GM21447 (cell line): Measurements from ENCODE around the gene MEIOB.
"Not testable (repeated sequence)": the region's sequence is repeated elsewhere in the genome, so short reads cannot be mapped to it uniquely, and the experiment has no call there.

ENCODE experiments used
- ATAC-seq: cut with Tn5 transposase; IDR thresholded peaks from one replicate; pipeline ENCODE4 v1.9.1; 2021; ENCODE audit not compliant: unreplicated experiment

MEIOB gene

DNA sequence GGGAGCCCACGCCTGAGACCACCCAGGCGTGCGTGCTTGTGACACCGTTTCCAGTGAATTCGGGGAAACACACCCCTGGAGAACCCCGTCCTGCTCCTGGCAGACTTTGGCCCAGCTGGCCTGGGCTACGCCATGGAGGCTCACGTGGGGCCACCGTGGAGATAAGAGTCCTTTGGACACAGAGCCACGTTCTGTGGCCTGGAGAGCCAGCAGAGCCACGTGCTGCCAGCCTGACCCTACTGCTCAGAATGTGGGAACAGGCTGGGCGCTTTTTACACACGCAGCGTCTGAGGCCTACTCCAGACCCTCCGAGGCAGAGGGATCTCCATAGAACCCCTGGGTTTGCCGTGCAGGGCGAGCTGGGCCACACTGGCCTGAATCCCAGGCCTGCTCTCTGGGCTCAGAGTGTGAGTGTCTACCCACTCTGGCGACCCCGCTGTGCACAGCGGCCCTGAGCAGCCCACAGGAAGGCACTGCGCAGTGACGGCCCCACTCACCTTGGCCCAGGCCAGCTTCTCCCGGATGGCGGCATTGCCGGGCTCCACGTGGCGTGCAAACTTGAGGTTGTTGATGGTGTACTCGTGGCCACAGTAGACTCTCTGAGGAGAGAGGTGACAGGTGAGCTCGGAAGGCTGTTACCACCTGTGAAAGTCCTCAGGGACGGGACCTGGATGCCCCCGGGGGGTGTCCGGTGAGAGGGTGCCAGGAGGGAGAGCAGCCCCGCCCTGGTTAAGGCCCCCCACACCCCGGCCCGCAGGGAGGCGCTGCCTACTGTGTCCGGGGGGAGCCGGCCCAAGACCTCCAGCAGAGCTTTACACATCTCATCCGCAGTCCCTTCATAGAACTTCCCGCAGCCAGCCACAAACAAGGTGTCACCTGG lies 55.3 kb downstream of the MEIOB start:
- no peak for ATAC-seq

DNA sequence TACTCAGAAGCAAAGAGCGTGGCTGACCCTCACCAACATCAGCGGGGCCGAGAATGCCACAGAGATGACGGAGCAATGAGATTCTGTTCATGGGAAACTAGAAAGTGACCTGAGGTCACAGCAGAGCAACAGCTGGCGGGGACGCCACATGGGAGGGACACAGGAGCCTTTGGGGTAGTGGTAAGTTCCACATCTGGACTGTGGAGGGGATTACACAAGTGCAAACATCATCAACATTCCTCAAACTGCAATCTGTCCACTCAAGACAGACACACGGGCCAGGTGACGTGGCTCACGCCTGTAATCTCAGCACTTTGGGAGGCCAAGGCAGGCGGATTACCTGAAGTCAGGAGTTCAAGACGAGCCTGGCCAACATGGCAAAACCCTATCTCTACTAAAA lies 56.5 kb downstream of the MEIOB start:
- no peak for ATAC-seq

DNA sequence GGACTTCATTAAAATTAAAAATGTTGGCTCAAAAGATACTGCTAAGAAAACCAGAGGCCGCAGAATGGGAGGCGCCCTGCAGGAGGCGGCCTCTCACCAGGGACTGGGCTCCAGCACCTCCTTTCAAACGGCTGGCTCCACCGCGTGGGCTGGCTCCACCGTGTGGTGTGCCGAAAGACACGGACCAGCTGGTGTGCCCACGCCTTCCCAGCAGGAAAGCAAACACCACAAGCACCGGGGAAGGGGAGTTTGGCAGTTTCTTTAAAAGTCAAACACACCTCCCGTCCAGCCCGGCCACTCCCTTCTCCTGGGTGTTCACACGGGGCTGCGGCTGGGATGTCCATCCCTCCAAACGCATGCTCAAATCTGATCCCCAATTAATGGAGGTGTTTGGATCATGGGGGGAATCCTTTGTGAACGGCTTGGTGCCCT lies 59.2 kb downstream of the MEIOB start:
- ATAC-seq, result no peak

DNA sequence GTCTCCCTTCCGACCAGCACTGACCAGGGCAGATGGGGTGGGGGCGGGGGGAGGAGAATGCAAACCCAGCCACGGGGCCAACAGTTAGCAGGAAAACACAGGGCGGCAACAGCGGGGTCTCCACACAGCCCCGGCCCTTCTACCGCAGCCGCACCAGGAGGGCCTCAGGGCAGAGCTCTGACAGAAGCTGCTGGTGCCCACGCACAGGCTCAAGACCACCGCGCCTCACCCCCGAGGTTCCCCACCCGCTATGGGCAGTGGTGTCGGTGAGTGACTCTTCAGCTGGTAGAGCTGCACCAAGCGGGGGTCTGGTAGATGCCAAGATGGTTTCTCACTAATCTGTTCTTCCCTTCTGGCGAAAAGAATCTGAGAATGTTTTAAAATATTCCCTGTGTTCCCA lies 61.4 kb downstream of the MEIOB start:
- ATAC-seq, result no peak

DNA sequence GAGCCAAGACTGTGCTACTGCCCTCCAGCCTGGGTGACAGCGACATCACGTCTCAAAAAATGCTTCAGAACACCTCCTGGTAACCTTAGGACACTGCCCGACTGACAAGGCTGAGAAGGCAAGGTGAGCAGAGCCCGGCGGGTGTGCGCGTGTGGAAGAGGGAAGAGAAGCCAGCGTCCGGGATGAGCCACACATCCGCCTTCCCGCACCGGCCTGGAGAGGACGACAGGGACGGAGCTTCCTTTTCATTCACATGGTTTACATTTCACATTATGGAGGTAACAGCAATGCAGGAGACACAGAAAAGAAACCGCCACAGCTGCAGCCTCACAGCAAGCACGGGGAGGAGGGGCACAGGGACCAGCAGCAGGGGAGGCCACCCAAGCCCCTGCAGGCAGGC lies 61.9 kb downstream of the MEIOB start:
- no peak for ATAC-seq

DNA sequence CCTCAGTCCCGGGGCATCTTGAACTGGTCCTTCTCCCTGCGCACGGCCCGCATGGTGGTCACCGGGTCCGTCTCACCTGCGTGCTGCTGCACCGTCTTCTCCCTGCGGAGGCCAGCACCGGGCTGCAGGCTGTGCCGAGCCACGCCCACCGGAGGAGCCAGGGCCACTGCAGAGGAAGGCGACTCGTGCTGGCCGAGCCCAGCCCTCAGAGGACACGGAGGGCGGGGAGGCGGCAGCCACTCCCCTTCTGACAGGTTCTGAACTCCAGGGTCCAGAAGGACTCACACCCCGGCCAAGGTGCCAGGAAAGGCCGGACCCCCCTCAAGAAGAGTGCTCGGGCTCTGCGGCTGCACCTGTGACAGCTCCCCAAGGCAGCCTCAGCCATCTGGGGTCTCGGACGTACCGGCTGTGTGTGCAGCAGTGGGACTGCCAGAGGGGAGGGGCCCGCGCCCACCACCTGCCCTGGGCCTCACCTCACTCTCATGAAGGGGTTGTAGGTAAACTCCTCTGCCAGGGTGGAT lies 62.6 kb downstream of the MEIOB start:
- no peak for ATAC-seq

DNA sequence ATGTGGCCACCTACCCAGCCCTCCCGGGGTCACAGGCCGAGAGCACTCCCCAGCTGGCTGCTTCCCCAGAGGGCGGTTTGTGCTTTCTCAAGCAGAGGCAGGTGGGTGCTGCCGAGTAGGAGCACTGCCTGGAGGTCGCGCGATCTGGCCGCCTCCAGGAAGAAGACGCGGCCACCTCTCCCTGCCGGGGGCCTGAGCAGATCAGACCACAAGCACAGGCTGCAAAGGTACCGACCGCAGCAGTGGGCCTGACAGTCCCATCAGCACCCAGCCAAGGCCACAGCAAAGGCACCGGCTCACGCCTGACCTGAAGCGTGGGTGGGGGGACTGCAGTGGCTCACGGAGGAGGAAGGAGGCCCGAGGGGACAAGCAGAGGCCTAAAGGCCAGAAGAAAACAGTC lies 63.3 kb downstream of the MEIOB start:
- ATAC-seq, result no peak

DNA sequence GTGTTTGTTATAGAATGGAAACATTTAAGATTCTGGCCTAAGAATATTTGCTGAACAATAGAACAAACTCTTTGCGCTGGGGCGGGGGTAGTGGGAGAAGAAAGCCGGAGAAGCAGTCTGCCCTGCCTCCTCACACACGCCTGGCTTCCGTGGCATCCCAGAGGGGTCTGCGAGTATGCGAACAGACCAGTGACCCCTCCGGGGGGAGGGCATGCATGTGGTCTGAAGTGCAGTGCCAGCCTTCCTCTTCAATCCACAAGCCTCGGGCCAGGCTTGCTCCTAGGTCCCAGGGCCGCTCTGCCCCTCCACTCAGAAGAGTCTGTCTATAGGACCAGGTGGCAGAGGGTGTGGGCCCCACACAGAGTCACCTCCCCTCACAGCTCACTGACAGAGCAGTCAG lies 64.3 kb downstream of the MEIOB start:
- no peak for ATAC-seq

DNA sequence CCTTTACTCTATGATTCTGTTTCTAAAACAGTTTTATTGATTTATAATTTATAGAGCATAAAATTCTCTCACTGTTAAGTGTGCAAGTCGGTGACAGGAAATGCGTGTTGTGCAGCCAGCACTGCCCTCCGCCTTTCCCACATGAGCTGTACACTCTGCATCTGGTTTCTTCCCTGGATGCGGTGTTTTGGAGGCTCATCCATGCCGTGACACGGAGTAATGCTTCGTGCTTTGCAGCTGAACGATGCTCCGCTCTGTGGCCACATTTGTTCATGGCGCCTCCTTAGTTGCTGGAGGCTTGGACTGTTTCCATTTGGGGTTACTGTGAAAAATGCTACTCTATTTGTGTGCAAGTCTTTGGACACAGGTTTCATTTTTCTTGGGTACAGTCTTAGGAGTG lies 71.3 kb downstream of the MEIOB start:
- no peak for ATAC-seq

DNA sequence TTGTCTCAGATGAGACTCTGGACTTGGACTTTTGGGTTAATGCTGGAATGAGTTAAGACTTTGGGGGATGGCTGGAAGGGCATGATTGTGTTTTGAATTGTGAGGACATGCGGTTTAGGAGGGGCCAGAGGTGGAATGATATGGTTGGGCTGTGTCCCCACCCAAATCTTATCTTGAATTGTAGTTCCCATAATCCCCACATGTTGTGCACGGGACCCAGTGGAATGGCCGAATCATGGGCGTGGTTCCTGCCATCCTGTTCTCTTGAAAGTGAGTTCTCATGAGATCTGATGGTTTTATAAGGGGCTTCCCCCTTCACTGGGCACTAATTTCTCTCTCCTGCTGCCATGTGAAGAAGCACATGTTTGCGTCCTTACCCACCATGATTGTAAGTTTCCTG lies 72.7 kb downstream of the MEIOB start:
- not testable (repeated sequence) for ATAC-seq

DNA sequence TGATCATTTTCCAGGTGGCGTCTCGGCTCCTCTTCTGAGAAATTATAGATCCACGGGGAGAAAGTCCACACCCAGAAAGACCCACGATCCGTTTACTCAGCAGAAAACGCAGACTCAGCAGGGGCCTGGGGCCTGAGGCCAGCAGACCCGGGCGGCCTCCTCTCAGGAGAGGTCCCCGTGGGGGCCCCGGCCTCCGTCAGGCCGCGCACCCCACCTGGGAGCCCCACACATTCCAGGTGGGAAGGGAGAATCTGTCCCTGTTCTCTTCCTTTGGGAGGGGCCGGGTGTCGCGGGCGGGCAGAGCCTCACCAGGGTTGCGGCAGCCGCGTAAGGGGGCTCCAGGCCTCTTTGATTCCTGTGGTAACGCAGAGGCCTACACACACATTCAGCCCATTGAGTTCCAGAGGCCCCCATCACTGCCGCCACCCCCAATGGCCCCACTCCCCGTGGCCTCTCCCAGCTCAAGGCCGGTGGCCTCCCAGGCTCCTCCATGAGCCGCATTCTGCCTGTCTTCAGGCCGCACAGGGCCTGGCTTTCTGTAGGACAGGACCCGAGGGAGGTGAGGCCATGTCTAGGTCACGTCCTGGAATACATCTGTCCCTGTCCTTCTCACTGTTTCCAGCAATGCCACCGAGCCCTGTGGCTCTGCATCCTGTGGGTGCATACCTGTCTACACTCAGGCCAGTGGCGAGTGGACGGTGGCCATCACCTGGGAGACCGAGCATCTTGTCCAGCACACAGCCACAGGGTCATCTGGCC lies 76.9 kb downstream of the MEIOB start:
- no peak for ATAC-seq

DNA sequence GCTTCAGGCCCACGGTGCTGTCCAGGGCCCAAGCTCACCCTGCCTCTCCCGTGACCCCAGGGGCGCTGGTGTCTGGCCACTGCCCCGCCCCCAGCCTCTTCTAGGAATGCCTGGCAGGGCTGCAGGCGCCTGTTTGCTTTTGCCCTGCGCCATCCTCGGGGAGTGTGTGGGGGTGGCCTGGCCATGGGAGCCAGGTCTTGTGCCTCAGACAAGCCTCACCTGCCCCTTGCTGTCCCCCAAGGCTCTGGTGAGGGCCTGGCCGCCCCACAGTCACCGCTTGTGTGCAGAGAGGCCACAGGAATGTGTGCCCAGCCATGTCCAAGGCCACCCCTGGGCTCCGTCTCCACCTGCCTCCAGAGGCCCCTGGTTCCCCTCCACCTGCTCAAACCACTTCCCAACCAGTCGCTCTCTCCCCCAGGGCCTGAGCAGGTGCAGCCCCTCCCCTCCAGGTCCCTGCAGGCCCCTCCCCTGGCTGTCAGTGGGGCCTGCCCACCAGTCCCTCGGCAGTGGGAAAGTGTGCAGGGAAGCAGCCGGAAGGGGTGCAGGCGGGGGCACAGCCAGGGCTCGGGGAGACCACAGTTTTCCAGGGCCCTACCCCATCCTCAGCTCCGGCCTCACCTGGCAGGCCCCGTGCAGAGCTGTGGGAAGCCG lies 77.6 kb downstream of the MEIOB start:
- ATAC-seq, result no peak

DNA sequence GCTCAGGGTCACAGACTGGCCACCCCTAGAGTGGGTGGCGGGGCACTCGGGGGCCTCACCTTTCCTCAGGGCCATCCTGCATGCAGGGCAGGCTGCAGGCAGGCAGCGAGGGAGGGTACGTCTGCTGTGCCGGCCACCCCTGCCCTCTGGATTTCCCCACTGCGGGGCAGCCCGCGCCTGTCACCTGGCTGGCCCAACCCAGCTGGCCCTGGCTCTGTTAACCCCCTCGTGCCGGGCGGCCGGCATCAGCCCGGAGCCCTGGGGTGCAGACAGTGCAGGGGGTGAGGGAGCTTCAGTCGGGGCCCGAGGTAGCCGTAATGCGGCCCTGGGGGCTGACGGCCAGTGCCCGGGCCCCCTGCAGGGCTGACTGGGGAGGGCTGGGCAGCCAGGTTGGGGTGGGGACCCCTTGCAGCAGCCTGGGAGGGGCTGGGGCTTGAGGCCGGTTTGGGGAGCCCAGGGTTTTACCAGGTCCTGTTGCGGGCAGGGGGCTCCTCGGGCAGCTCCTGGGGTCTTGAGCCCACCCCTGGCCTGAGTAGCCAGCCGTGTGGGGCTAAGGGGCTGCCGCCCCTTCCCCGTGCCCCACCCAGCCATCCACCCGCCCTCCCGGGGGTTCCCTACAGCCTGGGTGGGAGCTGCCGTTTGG lies 78.3 kb downstream of the MEIOB start, which contains the start of gene IGFALS:
Gene IGFALS, minus strand, starts transcription at position 128 of the 643 bp plus-strand sequence. Its CDS starts 53 bp downstream, at position 75.
- ATAC-seq, result no peak

DNA sequence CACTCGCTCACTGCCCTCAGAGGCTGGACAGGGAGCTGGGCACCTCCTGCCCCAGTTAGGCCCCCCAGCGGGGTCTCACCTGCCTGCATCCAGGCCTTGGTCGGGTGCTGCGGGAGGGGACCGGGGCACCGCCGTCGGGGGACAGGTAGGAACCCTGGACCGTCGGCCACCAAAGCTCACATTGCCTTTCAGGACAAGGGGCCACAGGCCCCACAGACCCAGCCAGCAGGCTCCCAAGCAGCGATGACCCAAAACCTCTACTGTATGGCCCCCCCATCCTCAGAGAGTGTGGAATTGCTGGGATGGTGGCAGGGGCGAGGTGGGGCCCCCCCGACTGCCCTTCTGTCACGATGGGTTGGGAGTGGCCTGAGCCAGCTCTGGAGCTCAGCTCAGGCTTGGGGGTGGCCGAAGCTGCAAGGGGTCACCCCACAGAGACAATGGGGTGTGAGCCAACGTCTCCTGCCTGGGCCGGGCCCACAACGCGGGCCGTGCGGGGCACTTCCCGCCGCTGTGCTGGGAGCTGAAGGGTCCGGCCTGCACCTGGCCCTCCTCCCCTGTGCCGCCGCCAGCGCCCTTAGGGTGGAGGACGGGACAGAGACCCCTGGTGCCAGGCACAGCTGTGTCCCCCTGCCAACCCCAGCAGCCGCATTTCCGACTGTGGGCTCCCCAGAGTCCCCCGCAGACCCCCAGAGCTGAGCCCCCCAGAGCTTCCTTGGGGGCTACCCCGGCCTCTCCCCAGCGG lies 79.0 kb downstream of the MEIOB start:
- no peak for ATAC-seq

DNA sequence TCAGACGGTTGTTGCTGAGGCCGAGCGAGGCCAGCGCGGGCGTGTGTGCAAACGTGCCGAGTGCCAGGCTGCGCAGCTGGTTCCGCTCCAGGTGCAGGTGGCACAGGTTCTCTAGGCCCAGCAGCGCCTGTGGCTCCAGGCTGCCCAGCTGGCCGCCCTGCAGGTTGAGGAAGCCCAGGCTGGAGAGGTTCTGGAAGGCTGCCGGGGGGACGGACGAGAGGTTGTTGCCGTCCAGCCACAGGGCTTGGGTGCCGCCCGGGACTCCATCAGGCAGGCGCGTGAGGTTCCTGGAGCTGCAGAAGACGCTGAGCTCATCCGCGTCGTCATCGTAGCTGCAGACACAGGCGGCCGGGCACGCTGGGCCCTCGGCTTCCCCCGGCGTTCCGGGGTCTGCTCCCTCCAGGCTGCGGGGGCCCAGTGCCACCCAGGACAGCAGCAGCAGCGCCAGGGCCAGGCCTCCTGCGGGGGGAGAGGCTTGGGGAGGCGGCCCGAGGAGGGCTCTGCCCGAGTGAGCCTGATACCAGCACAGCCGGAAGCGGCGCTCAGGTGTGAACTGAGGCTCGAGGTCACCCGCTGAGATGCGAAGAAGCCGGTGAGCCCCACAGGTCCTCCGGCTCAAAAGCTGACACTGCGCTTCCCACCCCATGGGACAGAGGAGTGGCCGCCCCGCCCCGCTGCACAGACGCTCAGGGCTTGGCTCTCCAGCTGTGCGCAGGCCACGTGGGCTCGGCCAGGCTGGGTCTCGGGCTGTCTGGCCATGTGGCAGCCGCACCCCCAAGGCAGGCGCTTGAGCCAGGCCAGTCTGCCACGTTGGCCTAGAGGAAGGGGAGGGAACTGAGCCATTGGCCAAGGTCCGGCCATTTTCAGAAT lies 79.8 kb downstream of the MEIOB start:
- no peak for ATAC-seq

DNA sequence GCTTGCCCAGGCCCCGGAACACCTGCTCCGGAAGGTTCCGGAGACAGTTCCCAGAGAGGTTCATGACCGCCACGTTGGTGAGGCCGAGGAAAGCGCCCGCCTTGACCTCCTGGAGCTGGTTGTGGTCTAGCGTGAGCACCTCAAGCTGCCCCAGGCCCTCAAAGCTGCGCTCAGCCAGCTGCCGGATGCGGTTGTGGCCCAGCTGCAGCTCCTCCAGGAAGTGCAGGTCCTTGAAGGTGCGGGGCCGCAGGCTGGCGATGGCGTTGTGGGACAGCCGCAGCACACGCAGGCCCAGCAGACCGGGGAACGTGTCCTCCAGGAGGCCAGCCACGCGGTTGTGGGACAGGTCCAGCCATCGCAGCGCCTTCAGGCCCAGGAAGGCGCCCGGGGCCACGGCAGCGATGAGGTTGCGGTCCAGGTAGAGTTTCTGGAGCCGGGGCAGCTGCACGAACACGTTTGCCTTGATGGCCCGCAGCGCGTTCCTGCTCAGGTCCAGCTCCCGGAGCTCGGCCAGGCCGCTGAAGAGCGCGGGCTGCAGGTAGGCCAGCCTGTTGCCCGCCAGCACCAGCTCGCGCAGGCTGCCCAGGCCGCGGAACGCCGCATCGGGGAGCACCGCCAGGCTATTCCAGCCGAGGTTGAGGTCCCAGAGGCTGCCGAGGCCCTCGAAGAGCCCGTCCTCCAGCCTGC lies 80.6 kb downstream of the MEIOB start:
- ATAC-seq, result no peak

DNA sequence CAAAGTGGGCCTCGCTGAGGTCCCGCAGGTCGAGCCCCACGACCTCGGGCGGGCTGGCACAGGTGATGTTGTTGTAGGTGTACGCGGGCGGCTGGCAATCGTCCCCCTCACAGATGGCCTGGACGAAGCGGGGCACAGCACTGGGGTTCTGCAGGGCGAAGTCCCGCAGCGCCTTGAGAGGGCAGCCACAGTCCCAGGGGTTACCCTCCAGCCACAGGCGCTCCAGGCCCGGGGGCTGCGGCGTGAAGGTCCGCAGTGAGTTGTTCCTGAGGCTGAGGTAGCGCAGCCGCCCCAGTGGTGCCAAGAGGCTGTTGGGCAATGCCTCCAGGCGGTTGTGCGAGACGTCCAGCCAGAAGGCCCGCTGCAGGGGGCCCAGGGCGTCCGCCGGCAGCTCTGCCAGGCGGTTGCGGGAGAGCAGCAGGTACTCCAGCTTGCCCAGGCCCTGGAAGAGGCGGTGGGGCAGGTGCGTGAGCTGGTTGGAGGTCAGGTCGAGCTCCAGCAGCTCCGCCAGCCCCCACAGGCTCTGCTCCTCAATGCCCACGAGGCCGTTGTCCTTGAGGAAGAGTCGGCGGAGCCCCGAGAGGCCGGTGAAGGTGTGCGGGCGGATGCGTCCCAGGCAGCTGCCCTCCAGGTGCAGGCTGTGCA lies 81.2 kb downstream of the MEIOB start:
- no peak for ATAC-seq

DNA sequence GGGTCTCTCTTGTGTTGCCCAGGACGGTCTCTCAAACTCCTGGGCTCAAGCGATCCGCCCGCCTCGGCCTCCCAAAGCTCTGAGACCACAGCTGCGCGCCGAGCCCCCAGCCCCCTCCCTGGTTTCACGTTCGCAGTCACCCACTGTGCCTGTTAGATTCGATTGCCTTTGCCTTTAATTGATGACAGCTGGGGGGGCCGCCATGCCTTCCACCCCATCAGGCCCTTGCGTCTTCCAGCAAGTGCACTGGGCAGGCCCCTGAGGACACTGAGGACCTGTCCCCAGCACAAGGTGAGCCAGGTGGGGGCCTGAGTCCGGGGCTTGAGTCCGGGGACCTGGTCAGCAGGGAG lies 81.7 kb downstream of the MEIOB start:
- no peak for ATAC-seq
